OCI-LY3 (cell line): ENCODE measurements around the gene CYP27A1.

Experiments used
- EZH2phosphoT487 ChIP-seq: fragments of 200-600 bp; shearing (Covaris generic); IDR thresholded peaks from 2 replicates; pipeline ENCODE4 v1.6.1; 2018; ENCODE audit warnings: antibody characterized with exemption, mixed run types, low read depth
- TF ChIP-seq, protein P1 (sequence below): fragments of 200-600, 300-600 bp; sonication (generic); IDR thresholded peaks from 2 replicates; pipeline ENCODE4 v1.5.1; 2014; ENCODE audit warnings: antibody characterized with exemption, low read length, low read depth

- TF ChIP-seq, protein P1, sequence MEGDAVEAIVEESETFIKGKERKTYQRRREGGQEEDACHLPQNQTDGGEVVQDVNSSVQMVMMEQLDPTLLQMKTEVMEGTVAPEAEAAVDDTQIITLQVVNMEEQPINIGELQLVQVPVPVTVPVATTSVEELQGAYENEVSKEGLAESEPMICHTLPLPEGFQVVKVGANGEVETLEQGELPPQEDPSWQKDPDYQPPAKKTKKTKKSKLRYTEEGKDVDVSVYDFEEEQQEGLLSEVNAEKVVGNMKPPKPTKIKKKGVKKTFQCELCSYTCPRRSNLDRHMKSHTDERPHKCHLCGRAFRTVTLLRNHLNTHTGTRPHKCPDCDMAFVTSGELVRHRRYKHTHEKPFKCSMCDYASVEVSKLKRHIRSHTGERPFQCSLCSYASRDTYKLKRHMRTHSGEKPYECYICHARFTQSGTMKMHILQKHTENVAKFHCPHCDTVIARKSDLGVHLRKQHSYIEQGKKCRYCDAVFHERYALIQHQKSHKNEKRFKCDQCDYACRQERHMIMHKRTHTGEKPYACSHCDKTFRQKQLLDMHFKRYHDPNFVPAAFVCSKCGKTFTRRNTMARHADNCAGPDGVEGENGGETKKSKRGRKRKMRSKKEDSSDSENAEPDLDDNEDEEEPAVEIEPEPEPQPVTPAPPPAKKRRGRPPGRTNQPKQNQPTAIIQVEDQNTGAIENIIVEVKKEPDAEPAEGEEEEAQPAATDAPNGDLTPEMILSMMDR = no peak
- no peak for TF ChIP-seq EZH2phosphoT487
These were observed 17.0 kb downstream of the CYP27A1 start for GRCh38 chr2:218798767-218799504.
